ENCODE results near the gene UBE2R2. TPM values are rescaled to one million over a fixed set of nuclear protein-coding genes. Genes with fewer than 3 reads are reported as not detected.
A peak's percentile ranks its signal among the peaks of the same experiment; 100 is the strongest.

Gene UBE2R2
- total RNA-seq, 1 experiment from 2014 or later, result 52.1 TPM

GRCh38 chr9:33858423-33858822 lies 41.5 kb downstream of the UBE2R2 start:
- H3K4me3 Mint-ChIP-seq, result no peak overlapping the region
- H2AK5ac ChIP-seq (ENCODE audit: insufficient read length, low read length), result no peak overlapping the region
- H3K9me3 Mint-ChIP-seq, result no peaks in the 10 kb centered on the region
- DNase-seq, result no peak
- peaks cover 15% of the 10 kb centered on the region; the same call in 1 of the 2 replicates for H3K79me2 ChIP-seq (ENCODE audit: insufficient read depth, low read length)
- H3T11ph ChIP-seq (ENCODE audit: low read length), result no peak overlapping the region
- no peak overlapping the region for H2BK5ac ChIP-seq (ENCODE audit: insufficient read length, low read length)
- no peak overlapping the region for H2AFZ ChIP-seq (ENCODE audit: low read length)
- H3K4ac ChIP-seq (ENCODE audit: low read depth, low read length), result no peak overlapping the region
- H4K91ac ChIP-seq (ENCODE audit: insufficient read length, low read depth, low read length), result no peak overlapping the region
- peaks cover 18% of the 10 kb centered on the region for H3K79me1 ChIP-seq (ENCODE audit: insufficient read depth, low read depth, low read length, poor library complexity, severe bottlenecking)
- H3K23me2 ChIP-seq (ENCODE audit: insufficient read length, low read depth, low read length, poor library complexity, severe bottlenecking), result no peaks in the 10 kb centered on the region
- H3K4me1 Mint-ChIP-seq, result peaks cover 7 to 8% of the 10 kb centered on the region in 2 experiments
- H3K9me3 ChIP-seq (ENCODE audit: control insufficient read depth, low read depth, low read length), result no peaks in the 10 kb centered on the region
- H3K4me1 ChIP-seq (ENCODE audit: insufficient read depth, low read length), result no peaks in the 10 kb centered on the region
- WGBS (ENCODE audit: extremely low coverage, insufficient read length, low lambda C conversion rate), result no CpG with 5 or more reads among the region's 3 CpGs
- no peak overlapping the region for H2BK15ac ChIP-seq (ENCODE audit: low read depth, low read length)
- H3K56ac ChIP-seq (ENCODE audit: insufficient read length, low read depth, low read length), result no peak overlapping the region
- peaks cover 9 to 14% (median 10%) of the 10 kb centered on the region in 3 experiments for H3K36me3 Mint-ChIP-seq (ENCODE audit: insufficient read depth in 1 of 3, low read depth in 3 of 3)
- no peaks in the 10 kb centered on the region for H3K27me3 Mint-ChIP-seq (ENCODE audit: low read depth)
- no peak overlapping the region for H3K14ac ChIP-seq (ENCODE audit: insufficient read depth, low read length)
- peak overlapping the region; percentile 14 for H2BK20ac ChIP-seq (ENCODE audit: low read depth, low read length, poor library complexity, severe bottlenecking)
- no peak overlapping the region for H3K27ac ChIP-seq (ENCODE audit: insufficient read length, low read depth, low read length)
- no peak overlapping the region for H3K18ac ChIP-seq (ENCODE audit: insufficient read length, low read depth, low read length)
- no peak overlapping the region for H3K27ac Mint-ChIP-seq
- no peak overlapping the region for H4K5ac ChIP-seq (ENCODE audit: insufficient read length, low read depth, low read length)
- no peak overlapping the region for H2BK120ac ChIP-seq (ENCODE audit: low read depth, low read length, poor library complexity, severe bottlenecking)
- H2BK12ac ChIP-seq (ENCODE audit: insufficient read length, low read depth, low read length), result no peak overlapping the region
- H3K9ac ChIP-seq (ENCODE audit: extremely low read depth, insufficient read length, low read length), result no peak overlapping the region
- no peaks in the 10 kb centered on the region for H3K27me3 ChIP-seq (ENCODE audit: insufficient read depth, low read length)
- no peak overlapping the region for H3K23ac ChIP-seq (ENCODE audit: insufficient read length, low read depth, low read length)
- no peaks in the 10 kb centered on the region for H4K20me1 ChIP-seq (ENCODE audit: control insufficient read depth, insufficient read depth, insufficient read length)
- H4K8ac ChIP-seq (replicated peaks; ENCODE audit: insufficient read length, low read depth, low read length), result no peak overlapping the region
- no peak overlapping the region for H3K4me2 ChIP-seq (ENCODE audit: insufficient read depth, insufficient read length, low read length)
- TF ChIP-seq, protein P1, sequence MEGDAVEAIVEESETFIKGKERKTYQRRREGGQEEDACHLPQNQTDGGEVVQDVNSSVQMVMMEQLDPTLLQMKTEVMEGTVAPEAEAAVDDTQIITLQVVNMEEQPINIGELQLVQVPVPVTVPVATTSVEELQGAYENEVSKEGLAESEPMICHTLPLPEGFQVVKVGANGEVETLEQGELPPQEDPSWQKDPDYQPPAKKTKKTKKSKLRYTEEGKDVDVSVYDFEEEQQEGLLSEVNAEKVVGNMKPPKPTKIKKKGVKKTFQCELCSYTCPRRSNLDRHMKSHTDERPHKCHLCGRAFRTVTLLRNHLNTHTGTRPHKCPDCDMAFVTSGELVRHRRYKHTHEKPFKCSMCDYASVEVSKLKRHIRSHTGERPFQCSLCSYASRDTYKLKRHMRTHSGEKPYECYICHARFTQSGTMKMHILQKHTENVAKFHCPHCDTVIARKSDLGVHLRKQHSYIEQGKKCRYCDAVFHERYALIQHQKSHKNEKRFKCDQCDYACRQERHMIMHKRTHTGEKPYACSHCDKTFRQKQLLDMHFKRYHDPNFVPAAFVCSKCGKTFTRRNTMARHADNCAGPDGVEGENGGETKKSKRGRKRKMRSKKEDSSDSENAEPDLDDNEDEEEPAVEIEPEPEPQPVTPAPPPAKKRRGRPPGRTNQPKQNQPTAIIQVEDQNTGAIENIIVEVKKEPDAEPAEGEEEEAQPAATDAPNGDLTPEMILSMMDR (conservative IDR thresholded peaks at IDR 0.05), result no peak
